Stimulated activated memory B cell treated with anti-CD40 and anti-IgM and Interleukin-4, amounts not matched to agents 10 μg/mL and 1 μg/mL and 100 μg/mL, for 72 hours (primary cell): ENCODE measurements around the gene TBC1D4.
A peak's percentile ranks its signal among the peaks of the same experiment; 100 is the strongest.
"Not testable (repeated sequence)": the region's sequence is repeated elsewhere in the genome, so short reads cannot be mapped to it uniquely, and the experiment has no call there.

Experiments
- ATAC-seq: fragments of 150-1000 bp; cut with Tn5 transposase; 2 replicates; pipeline ENCODE4 v1.10.0; 2021
- H3K27ac Mint-ChIP-seq: one replicate; pipeline ENCODE4 v1.8.0; 2022; ENCODE audit warnings: mild to moderate bottlenecking, mixed read lengths
- H3K27me3 Mint-ChIP-seq: one replicate; pipeline ENCODE4 v1.8.0; 2022; ENCODE audit warnings: mixed read lengths
- H3K36me3 Mint-ChIP-seq: one replicate; pipeline ENCODE4 v1.8.0; 2022; ENCODE audit warnings: mixed read lengths
- H3K4me1 Mint-ChIP-seq: one replicate; pipeline ENCODE4 v1.8.0; 2022; ENCODE audit warnings: mixed read lengths
- H3K4me3 Mint-ChIP-seq: one replicate; pipeline ENCODE4 v1.8.0; 2022; ENCODE audit warnings: mild to moderate bottlenecking, moderate library complexity, mixed read lengths
- H3K9me3 Mint-ChIP-seq: one replicate; pipeline ENCODE4 v1.8.0; 2022; ENCODE audit warnings: mixed read lengths

Gene TBC1D4

DNA sequence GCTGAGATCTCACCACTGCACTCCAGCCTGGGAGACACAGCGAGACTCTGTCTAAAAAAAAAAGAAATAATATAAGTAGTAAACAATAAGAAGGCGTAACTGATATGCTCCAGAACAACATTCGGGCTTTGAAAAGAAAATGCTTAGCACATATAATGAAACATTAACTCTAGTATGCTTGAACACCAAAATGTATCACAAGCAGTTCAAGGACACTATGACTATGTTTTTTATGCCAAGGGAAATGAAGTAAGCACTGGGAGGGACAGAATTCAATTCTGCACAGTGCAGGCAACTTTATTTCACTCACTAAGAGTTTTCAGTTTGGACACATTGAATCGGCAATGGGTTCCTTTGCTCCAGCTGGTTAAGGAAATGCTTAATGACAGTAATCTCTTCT is 178.7 kb downstream of the TBC1D4 start:
- no peaks in the 10 kb centered on the region for H3K27me3 Mint-ChIP-seq
- no peak for ATAC-seq
- peaks cover 4% of the 10 kb centered on the region for H3K9me3 Mint-ChIP-seq
- no peak overlapping the region for H3K4me3 Mint-ChIP-seq
- H3K4me1 Mint-ChIP-seq = peaks cover 24% of the 10 kb centered on the region
- H3K27ac Mint-ChIP-seq = no peak overlapping the region
- H3K36me3 Mint-ChIP-seq = peaks cover 11% of the 10 kb centered on the region

DNA sequence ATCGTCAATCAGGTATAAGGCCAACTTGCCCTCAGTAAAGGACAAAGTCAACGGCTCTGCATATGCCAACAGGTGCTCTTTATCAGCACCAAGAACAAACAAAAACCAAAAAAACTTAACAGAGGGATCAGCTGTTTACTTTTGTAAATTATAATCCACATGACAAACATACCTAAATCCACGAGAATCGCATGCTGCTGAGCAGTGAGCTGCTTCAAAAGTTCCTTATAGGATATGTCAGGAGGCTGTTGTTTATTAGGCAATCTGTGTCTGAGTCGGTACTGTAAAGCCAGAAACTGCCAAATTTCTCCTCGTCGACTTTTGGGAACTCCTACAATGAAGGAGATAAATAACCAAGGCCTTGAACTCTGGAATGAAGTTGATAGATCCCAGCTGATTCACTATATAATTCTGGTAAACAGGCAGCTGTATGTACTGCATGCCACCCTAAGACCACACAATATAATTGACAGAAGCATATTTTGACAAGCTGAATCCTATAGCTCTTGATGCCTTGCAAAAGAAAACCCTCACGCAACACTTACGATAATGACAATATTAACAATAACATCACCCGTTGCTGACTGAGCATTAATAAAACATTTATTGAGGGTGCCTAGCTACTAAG is 179.8 kb downstream of the TBC1D4 start:
- peaks cover 24% of the 10 kb centered on the region for H3K4me1 Mint-ChIP-seq
- H3K4me3 Mint-ChIP-seq = no peak overlapping the region
- H3K27ac Mint-ChIP-seq = no peak overlapping the region
- peaks cover 11% of the 10 kb centered on the region for H3K36me3 Mint-ChIP-seq
- peaks cover 4% of the 10 kb centered on the region for H3K9me3 Mint-ChIP-seq
- no peaks in the 10 kb centered on the region for H3K27me3 Mint-ChIP-seq
- no peak for ATAC-seq

DNA sequence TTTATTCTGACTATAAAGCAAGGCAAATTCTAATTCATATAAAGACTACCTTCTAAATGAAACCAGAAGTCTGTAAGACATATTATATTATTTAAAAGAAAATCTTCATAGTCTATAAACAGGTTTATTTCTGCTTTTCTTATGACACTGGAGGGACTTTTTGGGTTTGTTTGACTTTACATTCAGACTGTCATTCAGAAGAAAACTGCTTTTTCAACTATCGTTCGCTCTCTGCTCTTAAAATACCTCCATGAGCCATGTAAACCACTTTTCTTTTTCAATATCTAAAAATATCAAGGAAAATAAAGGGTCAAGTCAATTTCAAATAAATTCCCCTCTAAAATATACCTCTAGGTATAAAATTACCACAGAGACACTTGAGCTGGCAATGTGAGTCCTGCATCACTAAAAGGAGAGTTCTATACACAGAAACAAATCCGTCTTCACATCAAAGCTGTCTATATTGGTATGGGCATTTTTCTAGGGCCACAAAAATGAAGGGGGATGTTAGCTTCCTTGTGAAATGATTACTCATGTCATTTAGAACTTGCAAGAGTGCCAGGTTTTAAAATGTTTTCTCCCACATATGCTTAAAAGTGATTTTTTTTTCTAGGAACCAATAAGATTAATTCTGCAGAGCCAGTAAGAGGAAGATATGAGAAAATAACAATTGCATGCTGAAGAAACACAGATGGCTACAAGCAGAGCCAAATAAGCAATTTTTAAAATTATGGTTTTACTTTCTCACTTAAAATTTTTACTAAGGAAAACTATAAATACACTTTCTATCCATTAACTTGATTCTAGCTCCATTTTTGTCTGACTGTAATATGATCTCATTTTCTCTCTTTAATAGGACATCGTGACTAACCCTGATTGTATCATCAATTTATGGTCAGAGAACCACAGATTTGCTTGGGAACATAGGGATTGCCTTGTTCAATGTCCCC is 181.8 kb downstream of the TBC1D4 start:
- Mint-ChIP-seq H3K36me3 (peaks cover 10% of the 10 kb centered on the region), H3K9me3 (peaks cover 4% of the 10 kb centered on the region), H3K27me3 (no peaks in the 10 kb centered on the region), H3K4me1 (peaks cover 16% of the 10 kb centered on the region), H3K4me3 (peak overlapping the region; percentile 36), H3K27ac (peak overlapping the region; percentile 68)
- peak; percentile 54 for ATAC-seq

- H3K9me3 Mint-ChIP-seq = no peaks in the 10 kb centered on the region
- no peak overlapping the region for H3K27ac Mint-ChIP-seq
- H3K4me1 Mint-ChIP-seq = peaks cover 7% of the 10 kb centered on the region
- peaks cover under 1% of the 10 kb centered on the region for H3K36me3 Mint-ChIP-seq
- no peak overlapping the region for H3K4me3 Mint-ChIP-seq
- no peaks in the 10 kb centered on the region for H3K27me3 Mint-ChIP-seq
- ATAC-seq = no peak
Measured at GRCh38 chr13:75299246-75299645, 182.7 kb downstream of the TBC1D4 start.

- H3K27ac Mint-ChIP-seq = no peak overlapping the region
Measured at GRCh38 chr13:75296641-75297040, 185.3 kb downstream of the TBC1D4 start.

GRCh38 chr13:75295201-75295600 is 186.8 kb downstream of the TBC1D4 start:
- Mint-ChIP-seq H3K27me3 (no peaks in the 10 kb centered on the region), H3K27ac (no peak overlapping the region), H3K36me3 (no peaks in the 10 kb centered on the region), H3K4me1 (peaks cover 2% of the 10 kb centered on the region), H3K4me3 (no peak overlapping the region), H3K9me3 (no peaks in the 10 kb centered on the region)
- no peak for ATAC-seq

More at GRCh38 chr13:75296641-75297040, 185.3 kb downstream of the TBC1D4 start:
- Mint-ChIP-seq H3K9me3 (no peaks in the 10 kb centered on the region), H3K36me3 (no peaks in the 10 kb centered on the region), H3K4me1 (peaks cover 7% of the 10 kb centered on the region), H3K4me3 (no peak overlapping the region), H3K27me3 (no peaks in the 10 kb centered on the region)
- no peak for ATAC-seq

- Mint-ChIP-seq H3K4me1 (no peaks in the 10 kb centered on the region), H3K27ac (no peak overlapping the region), H3K4me3 (no peak overlapping the region), H3K36me3 (no peaks in the 10 kb centered on the region), H3K9me3 (no peaks in the 10 kb centered on the region), H3K27me3 (no peaks in the 10 kb centered on the region)
- no peak for ATAC-seq
Measured at GRCh38 chr13:75294110-75294509, 187.9 kb downstream of the TBC1D4 start.

GRCh38 chr13:75285310-75285709 is 196.7 kb downstream of the TBC1D4 start:
- Mint-ChIP-seq H3K4me1 (peaks cover 7% of the 10 kb centered on the region), H3K36me3 (peaks cover 27% of the 10 kb centered on the region), H3K27ac (no peak overlapping the region), H3K9me3 (peaks cover 16% of the 10 kb centered on the region), H3K27me3 (no peaks in the 10 kb centered on the region), H3K4me3 (peak overlapping the region; percentile 37)
- ATAC-seq = peak; percentile 74

DNA sequence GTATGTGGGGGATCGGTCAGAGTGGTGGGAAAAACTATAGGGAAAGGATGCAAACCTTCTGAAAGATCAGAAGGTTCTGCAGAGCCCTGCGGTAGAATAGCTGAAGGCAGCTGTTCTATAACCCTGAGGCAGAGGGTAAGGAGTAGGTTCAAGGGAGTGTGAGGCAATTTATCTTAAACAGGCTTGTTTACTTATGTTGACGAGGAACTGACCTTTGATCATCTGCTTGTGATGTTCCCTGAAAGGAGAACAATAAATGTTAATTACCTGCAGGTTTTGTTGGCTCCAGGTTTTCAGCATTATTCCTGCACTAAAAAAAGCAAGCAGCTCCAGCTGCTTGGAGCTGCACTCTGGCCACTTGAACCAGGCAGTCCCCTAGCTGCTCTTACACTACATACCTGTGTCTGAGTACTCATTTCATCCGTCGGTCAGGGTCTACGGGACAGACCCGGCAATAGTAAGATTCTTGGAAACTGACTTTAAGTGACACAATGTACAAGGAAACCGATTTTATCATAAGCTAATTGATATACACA is 202.1 kb downstream of the TBC1D4 start:
- H3K27ac Mint-ChIP-seq = no peak overlapping the region
- H3K36me3 Mint-ChIP-seq = peaks cover 3% of the 10 kb centered on the region
- no peak overlapping the region for H3K4me3 Mint-ChIP-seq
- H3K27me3 Mint-ChIP-seq = peaks cover 11% of the 10 kb centered on the region
- no peaks in the 10 kb centered on the region for H3K4me1 Mint-ChIP-seq
- H3K9me3 Mint-ChIP-seq = peaks cover 18% of the 10 kb centered on the region
- no peak for ATAC-seq

- peaks cover 11% of the 10 kb centered on the region for H3K27me3 Mint-ChIP-seq
- not testable (repeated sequence) for H3K4me3 Mint-ChIP-seq, H3K36me3 Mint-ChIP-seq, H3K9me3 Mint-ChIP-seq, ATAC-seq, H3K4me1 Mint-ChIP-seq, H3K27ac Mint-ChIP-seq
Measured at GRCh38 chr13:75273695-75274094, 208.3 kb downstream of the TBC1D4 start.

GRCh38 chr13:75271846-75272245 is 210.1 kb downstream of the TBC1D4 start:
- no peak for ATAC-seq
- Mint-ChIP-seq H3K27me3 (peaks cover 5% of the 10 kb centered on the region), H3K4me1 (no peaks in the 10 kb centered on the region), H3K9me3 (peaks cover 4% of the 10 kb centered on the region), H3K4me3 (no peak overlapping the region), H3K36me3 (no peaks in the 10 kb centered on the region), H3K27ac (no peak overlapping the region)

- H3K9me3 Mint-ChIP-seq, H3K4me3 Mint-ChIP-seq, H3K27ac Mint-ChIP-seq, ATAC-seq, H3K4me1 Mint-ChIP-seq, H3K27me3 Mint-ChIP-seq, H3K36me3 Mint-ChIP-seq: not testable (repeated sequence)
Measured at GRCh38 chr13:75268481-75268880, 213.5 kb downstream of the TBC1D4 start.

- no peak for ATAC-seq
- Mint-ChIP-seq H3K9me3 (no peaks in the 10 kb centered on the region), H3K4me1 (no peaks in the 10 kb centered on the region), H3K36me3 (no peaks in the 10 kb centered on the region), H3K27ac (no peak overlapping the region), H3K27me3 (no peaks in the 10 kb centered on the region), H3K4me3 (no peak overlapping the region)
Measured at GRCh38 chr13:75264611-75265010, 217.4 kb downstream of the TBC1D4 start.

GRCh38 chr13:75263741-75264407 is 218.1 kb downstream of the TBC1D4 start:
- no peaks in the 10 kb centered on the region for H3K9me3 Mint-ChIP-seq
- no peak overlapping the region for H3K27ac Mint-ChIP-seq
- ATAC-seq = no peak
- H3K4me3 Mint-ChIP-seq = no peak overlapping the region
- no peaks in the 10 kb centered on the region for H3K4me1 Mint-ChIP-seq
- no peaks in the 10 kb centered on the region for H3K27me3 Mint-ChIP-seq
- no peaks in the 10 kb centered on the region for H3K36me3 Mint-ChIP-seq

- Mint-ChIP-seq H3K4me3 (no peak overlapping the region), H3K9me3 (no peaks in the 10 kb centered on the region), H3K27me3 (no peaks in the 10 kb centered on the region), H3K36me3 (no peaks in the 10 kb centered on the region), H3K4me1 (no peaks in the 10 kb centered on the region), H3K27ac (no peak overlapping the region)
- ATAC-seq = no peak
Measured at GRCh38 chr13:75258159-75258782, 223.7 kb downstream of the TBC1D4 start.
